ENCODE results near the gene CELF4.

The CELF4 gene

DNA sequence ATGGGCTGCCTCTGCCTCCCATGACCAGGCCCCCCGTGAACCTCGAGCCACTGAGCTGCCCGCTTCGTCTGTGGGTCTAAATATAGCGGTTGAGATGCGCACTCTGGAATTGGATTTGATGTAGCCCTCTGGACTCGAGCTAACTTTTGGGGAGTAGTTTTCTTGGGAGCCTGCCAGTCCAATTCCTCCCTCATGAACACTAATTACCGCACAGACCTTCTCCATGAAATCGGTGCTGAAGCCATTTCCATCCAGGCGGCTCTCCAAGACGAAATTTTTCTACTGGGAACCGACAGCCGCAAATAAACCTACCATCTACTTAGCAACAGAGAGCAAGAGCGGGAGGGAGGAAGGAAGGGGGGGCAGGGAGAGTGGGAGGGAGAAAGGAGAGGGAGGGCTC is 63.6 kb downstream of the CELF4 start:
- no peak for DNase-seq (ENCODE audit: low spot score)
- TF ChIP-seq, protein P1, sequence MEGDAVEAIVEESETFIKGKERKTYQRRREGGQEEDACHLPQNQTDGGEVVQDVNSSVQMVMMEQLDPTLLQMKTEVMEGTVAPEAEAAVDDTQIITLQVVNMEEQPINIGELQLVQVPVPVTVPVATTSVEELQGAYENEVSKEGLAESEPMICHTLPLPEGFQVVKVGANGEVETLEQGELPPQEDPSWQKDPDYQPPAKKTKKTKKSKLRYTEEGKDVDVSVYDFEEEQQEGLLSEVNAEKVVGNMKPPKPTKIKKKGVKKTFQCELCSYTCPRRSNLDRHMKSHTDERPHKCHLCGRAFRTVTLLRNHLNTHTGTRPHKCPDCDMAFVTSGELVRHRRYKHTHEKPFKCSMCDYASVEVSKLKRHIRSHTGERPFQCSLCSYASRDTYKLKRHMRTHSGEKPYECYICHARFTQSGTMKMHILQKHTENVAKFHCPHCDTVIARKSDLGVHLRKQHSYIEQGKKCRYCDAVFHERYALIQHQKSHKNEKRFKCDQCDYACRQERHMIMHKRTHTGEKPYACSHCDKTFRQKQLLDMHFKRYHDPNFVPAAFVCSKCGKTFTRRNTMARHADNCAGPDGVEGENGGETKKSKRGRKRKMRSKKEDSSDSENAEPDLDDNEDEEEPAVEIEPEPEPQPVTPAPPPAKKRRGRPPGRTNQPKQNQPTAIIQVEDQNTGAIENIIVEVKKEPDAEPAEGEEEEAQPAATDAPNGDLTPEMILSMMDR (IDR thresholded peaks at IDR 0.05; ENCODE audit: extremely low read depth, missing control alignments), result no peak

DNA sequence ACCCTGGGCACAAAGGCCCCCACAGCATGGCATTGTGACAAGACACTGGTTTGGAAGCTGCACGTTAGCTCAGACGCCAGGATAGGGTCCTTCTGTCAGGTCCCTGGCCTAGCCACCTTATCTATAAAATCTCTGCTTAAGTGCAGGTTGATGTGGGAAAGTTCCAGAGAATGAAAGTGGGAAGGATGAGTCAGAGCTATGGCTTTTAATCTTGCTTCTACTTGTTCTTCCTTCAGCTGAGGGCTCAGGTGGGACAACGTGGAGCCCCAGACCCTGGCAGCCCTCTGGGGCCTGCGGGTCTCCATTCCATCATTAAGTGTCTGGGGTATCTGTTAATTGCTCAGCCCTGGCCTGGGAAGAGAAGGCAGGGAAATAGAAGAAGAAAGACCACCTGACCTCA is 64.5 kb downstream of the CELF4 start:
- no peak for DNase-seq (ENCODE audit: low spot score)
- TF ChIP-seq, protein P1 (IDR thresholded peaks at IDR 0.05; ENCODE audit: extremely low read depth, missing control alignments), result no peak

DNA sequence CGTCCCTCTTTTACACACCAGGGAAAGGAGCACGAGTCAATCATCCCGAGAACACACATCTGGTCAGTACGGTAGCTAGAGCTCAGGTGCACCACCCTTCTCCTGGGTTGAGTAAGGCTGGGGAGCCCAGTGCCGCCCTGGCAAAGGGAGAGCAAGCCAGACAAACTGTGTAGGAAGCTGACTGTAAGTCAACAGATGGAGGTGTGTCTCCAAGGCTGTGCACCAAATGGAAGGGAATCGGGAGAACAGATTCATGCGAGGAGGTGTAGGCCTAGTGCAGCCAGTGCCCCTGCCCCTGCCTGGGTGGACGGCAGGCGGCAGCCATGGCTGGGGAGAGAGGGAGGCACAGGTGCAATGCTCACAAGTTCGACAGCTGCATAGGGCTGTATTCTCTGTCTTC is 65.7 kb downstream of the CELF4 start:
- TF ChIP-seq, protein P1 (IDR thresholded peaks at IDR 0.05; ENCODE audit: extremely low read depth, missing control alignments), result no peak
- DNase-seq (ENCODE audit: low spot score), result no peak

DNA sequence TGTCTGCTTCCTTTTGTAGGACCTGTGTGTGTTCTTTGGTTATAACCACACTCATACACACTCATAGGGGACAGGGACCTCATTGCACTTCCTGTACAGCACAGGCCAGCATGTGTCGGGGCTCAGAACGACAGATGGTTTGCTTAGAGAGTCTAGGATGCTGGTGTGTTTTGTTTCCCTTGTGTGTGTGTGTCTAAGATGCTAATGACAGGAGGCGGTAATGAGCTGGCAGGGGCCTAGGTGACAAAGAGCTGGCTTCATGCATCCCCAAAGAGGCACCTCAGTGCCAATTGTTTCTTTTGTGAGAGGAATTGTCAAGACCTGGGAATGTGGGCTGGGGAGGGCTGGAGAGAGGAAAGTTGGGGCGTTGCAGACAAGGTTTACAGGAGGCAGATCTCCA is 66.6 kb downstream of the CELF4 start:
- TF ChIP-seq, protein P1 (IDR thresholded peaks at IDR 0.05; ENCODE audit: extremely low read depth, missing control alignments), result no peak
- DNase-seq (ENCODE audit: low spot score), result no peak

DNA sequence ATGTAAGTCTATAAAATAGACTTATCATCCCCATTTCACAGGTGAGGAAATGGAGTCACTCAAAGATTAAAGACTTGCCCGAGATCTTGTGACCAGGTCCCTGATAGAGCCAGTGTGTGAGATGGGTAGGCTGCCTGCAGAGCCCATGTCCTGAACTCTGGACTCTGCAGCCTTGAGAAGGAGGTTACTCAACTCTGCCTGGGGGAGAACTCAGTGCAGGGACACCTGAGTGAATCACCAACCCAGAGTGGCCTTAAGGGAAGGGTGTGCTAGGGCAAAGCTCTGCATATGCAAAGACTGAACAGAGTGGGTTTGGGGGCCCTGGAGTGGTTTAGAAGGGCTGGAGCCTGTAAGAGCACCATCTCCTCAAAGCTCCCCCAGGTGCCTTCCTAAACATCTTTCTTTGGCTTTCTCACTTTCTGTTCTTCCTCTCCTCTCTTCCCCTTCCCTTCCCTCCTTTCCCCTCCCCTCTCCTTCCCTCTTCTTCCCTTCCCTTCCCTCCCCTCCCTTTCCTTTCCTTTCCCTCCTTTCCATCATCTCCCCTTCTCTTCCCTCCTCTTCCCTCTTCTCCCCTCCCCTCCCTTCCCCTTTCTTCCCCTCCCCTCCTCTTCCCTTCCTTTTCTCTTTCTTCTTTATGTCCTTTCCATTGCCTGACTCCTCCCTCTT is 67.6 kb downstream of the CELF4 start:
- no peak for DNase-seq (ENCODE audit: low spot score)
- TF ChIP-seq, protein P1 (IDR thresholded peaks at IDR 0.05; ENCODE audit: extremely low read depth, missing control alignments), result no peak

DNA sequence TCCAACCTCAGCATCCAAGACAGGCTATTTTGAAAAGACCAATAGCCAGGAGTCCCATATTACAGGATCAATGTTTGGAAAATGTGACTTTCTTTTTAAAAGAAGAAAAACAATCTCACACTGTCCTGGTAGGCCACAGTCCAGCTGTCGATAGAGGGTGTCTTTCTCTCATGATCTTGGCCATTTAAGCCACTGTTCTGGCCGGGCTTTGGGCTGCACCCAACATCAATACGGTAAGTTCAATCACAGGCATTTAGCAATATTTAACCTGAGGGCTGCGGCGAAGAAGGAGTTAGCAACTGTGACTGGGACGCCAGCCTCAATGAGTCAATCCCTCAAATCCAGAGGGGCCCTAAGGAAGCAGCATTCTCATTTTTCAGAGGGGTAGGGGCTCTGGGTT is 69.0 kb downstream of the CELF4 start:
- TF ChIP-seq, protein P1 (IDR thresholded peaks at IDR 0.05; ENCODE audit: extremely low read depth, missing control alignments), result no peak
- DNase-seq (ENCODE audit: low spot score), result no peak

DNA sequence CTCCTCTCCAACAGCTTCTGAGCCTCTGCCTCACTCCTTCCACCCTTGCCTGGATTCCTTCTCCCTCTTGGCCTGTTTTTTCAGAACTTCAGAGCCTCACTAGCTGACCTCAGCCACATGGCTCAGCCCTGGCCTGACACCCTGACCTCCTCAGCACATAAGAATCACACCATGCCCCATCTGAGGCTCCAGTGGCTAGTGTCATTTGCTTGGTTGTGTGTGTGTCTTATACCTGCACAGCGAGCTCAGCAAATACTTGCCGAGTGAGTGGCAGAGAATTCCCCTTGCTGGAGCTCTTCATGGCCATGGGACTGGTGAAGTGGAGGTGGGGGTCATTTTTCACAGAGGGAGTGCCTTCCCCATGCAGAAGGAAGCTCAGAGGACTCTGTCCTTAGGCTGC is 70.2 kb downstream of the CELF4 start:
- TF ChIP-seq, protein P1 (IDR thresholded peaks at IDR 0.05; ENCODE audit: extremely low read depth, missing control alignments), result no peak
- no peak for DNase-seq (ENCODE audit: low spot score)
